ENCODE data around the gene LY86. TPM values are rescaled to one million over a fixed set of nuclear protein-coding genes. Genes with fewer than 3 reads are reported as not detected.

The LY86 gene
- total RNA-seq, 1 experiment from 2014 or later, result not detected

DNA sequence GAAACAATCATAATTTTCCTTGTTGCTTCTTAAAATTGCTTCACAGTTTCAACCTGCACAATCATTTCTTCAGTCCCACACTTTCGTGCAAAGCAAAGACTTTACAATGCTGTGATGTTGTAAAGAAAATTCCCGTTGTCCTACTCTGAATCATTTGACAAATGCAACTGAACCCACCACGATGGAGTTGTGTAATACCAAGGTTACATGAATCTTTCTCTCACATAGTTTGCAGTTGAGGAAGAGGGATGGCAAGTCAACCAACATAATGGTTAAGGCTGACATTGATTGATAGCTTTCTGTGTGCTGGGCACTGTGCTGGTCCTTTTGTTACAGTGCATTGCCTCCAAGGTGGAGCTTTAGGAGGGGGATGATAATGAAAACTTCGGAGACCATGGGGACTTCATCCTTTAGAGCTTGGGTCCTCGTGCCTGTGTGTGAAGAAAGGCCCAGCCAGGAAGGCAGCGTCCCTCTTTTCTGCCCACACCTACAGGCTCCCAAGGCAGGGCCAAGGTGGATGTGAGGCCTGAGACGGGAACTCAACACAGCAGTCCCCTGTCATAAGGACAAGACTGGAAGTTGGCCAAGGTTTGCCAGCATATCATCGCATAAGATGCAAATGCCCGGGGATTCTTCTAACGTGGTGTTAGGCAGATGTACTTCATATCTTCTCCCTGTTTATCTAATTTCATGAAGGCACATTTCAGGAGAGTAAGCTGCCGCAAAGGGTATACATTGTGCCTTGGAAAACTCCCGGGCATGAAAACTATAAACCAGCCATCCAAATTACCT, 96.9 kb downstream of the LY86 start:
- Mint-ChIP-seq H3K27me3 (ENCODE audit: insufficient read depth, unreplicated experiment) (no peaks in the 10 kb centered on the region), H3K4me1 (ENCODE audit: insufficient read depth, unreplicated experiment) (peaks cover 44% of the 10 kb centered on the region), H3K4me3 (ENCODE audit: unreplicated experiment) (no peak overlapping the region), H3K27ac (ENCODE audit: low read depth, unreplicated experiment) (no peak overlapping the region), H3K9me3 (ENCODE audit: unreplicated experiment) (no peaks in the 10 kb centered on the region), H3K36me3 (ENCODE audit: insufficient read depth, unreplicated experiment) (no peaks in the 10 kb centered on the region)
- no TSS peak for BruUV-seq (replicated peaks)
- TF ChIP-seq, protein P1, sequence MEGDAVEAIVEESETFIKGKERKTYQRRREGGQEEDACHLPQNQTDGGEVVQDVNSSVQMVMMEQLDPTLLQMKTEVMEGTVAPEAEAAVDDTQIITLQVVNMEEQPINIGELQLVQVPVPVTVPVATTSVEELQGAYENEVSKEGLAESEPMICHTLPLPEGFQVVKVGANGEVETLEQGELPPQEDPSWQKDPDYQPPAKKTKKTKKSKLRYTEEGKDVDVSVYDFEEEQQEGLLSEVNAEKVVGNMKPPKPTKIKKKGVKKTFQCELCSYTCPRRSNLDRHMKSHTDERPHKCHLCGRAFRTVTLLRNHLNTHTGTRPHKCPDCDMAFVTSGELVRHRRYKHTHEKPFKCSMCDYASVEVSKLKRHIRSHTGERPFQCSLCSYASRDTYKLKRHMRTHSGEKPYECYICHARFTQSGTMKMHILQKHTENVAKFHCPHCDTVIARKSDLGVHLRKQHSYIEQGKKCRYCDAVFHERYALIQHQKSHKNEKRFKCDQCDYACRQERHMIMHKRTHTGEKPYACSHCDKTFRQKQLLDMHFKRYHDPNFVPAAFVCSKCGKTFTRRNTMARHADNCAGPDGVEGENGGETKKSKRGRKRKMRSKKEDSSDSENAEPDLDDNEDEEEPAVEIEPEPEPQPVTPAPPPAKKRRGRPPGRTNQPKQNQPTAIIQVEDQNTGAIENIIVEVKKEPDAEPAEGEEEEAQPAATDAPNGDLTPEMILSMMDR (IDR thresholded peaks at IDR 0.05; ENCODE audit: unreplicated experiment), result no peak
- DNase-seq (ENCODE audit: unreplicated experiment), result peak; percentile 64
- intact Hi-C loops (cut with micrococcal nuclease), result loop anchor here (2.0 kb wide), 1 partner anchor 15 kb away; no protein-coding TSS in a partner anchor
- ChIA-PET POLR2A (interaction anchor here (0.6 to 3.4 kb wide), 7 partner anchors 10 to 1504 kb away, joined by 3 to 22 read pairs (median 3); no protein-coding TSS in a partner anchor), CTCF (interaction anchor here (0.6 to 0.9 kb wide), 2 partner anchors 8 to 41 kb away, joined by 4 read pairs; no protein-coding TSS in a partner anchor)

DNA sequence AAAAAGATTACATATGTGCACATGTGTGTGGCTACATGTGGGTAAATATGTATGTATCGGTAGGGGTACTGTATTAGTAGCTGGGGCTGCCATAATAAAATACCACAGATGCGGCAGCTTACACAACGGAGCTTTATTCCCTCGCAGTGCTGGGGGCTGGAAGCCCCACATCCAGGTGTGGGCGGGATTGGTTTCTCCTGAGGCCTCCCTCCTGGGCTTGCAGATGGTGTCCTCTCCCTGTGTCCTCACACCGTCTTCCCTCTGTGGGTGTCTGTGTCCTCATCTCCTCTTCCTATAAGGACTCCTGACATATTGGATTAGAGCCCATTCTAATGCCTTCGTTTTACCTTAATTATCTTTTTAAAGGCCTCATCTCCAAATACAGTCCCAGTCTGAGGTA, 97.7 kb downstream of the LY86 start:
- BruUV-seq (replicated peaks), result TSS peak; percentile 84
- Mint-ChIP-seq H3K4me3 (ENCODE audit: unreplicated experiment) (no peak overlapping the region), H3K9me3 (ENCODE audit: unreplicated experiment) (no peaks in the 10 kb centered on the region), H3K27ac (ENCODE audit: low read depth, unreplicated experiment) (peak overlapping the region; percentile 76), H3K4me1 (ENCODE audit: insufficient read depth, unreplicated experiment) (peaks cover 44% of the 10 kb centered on the region), H3K27me3 (ENCODE audit: insufficient read depth, unreplicated experiment) (no peaks in the 10 kb centered on the region), H3K36me3 (ENCODE audit: insufficient read depth, unreplicated experiment) (no peaks in the 10 kb centered on the region)
- CTCF ChIA-PET, result interaction anchor here (0.6 to 1.6 kb wide), 3 partner anchors 9 to 40 kb away, joined by 4 to 5 read pairs (median 4); no protein-coding TSS in a partner anchor
- POLR2A ChIA-PET, result interaction anchor here (0.6 to 3.4 kb wide), 10 partner anchors 9 to 365 kb away, joined by 3 to 22 read pairs (median 4); no protein-coding TSS in a partner anchor
- intact Hi-C loops (cut with micrococcal nuclease), result loop anchor here (2.0 kb wide), 1 partner anchor 15 kb away; no protein-coding TSS in a partner anchor
- TF ChIP-seq, protein P1 (IDR thresholded peaks at IDR 0.05; ENCODE audit: unreplicated experiment), result no peak
- no peak for DNase-seq (ENCODE audit: unreplicated experiment)

DNA sequence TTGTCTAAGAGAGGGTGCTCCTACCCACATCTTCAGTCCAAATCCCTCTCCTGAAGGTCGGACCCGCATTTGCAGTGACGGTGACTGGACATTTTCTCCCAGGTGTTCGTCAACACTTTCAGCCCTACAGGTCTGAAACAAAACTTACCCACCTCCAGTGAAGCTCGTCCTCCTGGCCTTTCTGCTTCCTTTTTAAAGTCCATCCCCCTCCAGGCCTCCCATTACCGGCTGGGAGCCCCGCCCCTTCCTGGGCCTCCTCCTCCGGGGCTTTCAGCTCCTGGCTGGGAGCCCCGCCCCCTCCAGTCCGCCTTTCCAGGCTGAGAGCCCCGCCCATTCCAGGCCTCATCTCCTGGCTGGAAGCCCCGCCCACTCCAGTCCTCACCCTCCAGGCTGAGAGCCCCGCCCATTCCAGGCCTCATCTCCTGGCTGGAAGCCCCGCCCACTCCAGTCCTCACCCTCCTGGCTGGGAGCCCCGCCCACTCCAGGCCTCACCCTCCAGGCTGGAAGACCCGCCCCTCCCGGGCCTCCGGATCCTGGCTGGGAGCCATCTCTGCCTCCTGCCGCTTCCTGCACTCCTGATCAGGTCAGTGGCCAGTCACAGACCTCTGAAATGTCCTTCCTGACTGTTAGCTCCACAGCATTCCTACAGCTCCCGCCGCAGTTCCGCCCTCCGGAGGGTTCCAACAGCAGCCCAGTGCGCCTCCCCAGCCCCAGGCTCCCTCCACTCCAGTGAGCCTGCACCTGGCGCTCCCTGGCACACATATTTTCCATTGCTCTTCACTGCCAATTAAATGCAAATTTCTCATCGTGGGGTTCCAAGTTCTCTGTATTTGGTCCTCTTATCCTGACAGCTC, 98.5 kb downstream of the LY86 start:
- intact Hi-C loops (cut with micrococcal nuclease), result loop anchor here (1.0 to 2.0 kb wide), 2 partner anchors 8 to 14 kb away; no protein-coding TSS in a partner anchor
- no TSS peak for BruUV-seq (replicated peaks)
- DNase-seq (ENCODE audit: unreplicated experiment), result peak; percentile 98
- peak overlapping the region; percentile 72 for H3K4me3 Mint-ChIP-seq (ENCODE audit: unreplicated experiment)
- no peaks in the 10 kb centered on the region for H3K27me3 Mint-ChIP-seq (ENCODE audit: insufficient read depth, unreplicated experiment)
- ChIA-PET CTCF (interaction anchor here (0.6 to 1.6 kb wide), 3 partner anchors 9 to 572 kb away, joined by 3 to 5 read pairs (median 4); no protein-coding TSS in a partner anchor), POLR2A (interaction anchor here (0.6 to 3.4 kb wide), 15 partner anchors 9 to 929 kb away, joined by 3 to 22 read pairs (median 4); no protein-coding TSS in a partner anchor)
- no peaks in the 10 kb centered on the region for H3K36me3 Mint-ChIP-seq (ENCODE audit: insufficient read depth, unreplicated experiment)
- peak overlapping the region; percentile 76 for H3K27ac Mint-ChIP-seq (ENCODE audit: low read depth, unreplicated experiment)
- TF ChIP-seq, protein P1 (IDR thresholded peaks at IDR 0.05; ENCODE audit: unreplicated experiment), result no peak
- peaks cover 44% of the 10 kb centered on the region for H3K4me1 Mint-ChIP-seq (ENCODE audit: insufficient read depth, unreplicated experiment)
- no peaks in the 10 kb centered on the region for H3K9me3 Mint-ChIP-seq (ENCODE audit: unreplicated experiment)
